GM21390 (cell line): ENCODE data around the gene PPP2R5E.

ENCODE experiments used
- ATAC-seq: cut with Tn5 transposase; IDR thresholded peaks from one replicate; pipeline ENCODE4 v1.9.1; 2021; ENCODE audit not compliant: unreplicated experiment

The PPP2R5E gene

DNA sequence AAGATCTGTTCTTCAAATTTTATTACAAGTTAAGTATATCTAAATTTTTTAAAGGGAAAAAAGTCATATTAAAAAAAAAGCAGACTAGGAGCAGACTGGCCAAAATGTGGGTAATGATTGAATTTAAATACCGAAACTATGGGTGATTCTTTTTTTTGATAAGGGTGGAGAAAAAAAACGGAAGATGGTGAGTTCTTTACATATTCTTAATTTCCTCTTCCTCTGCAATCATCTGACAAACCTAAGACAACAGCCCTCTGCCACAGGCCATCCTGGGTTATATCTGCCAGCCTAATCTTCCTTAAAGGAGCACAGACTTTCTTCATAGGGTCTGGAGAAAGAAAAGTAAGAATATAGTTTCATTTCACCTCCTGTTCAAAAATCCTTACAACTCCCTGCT lies 108.0 kb downstream of the PPP2R5E start:
- ATAC-seq: no peak

DNA sequence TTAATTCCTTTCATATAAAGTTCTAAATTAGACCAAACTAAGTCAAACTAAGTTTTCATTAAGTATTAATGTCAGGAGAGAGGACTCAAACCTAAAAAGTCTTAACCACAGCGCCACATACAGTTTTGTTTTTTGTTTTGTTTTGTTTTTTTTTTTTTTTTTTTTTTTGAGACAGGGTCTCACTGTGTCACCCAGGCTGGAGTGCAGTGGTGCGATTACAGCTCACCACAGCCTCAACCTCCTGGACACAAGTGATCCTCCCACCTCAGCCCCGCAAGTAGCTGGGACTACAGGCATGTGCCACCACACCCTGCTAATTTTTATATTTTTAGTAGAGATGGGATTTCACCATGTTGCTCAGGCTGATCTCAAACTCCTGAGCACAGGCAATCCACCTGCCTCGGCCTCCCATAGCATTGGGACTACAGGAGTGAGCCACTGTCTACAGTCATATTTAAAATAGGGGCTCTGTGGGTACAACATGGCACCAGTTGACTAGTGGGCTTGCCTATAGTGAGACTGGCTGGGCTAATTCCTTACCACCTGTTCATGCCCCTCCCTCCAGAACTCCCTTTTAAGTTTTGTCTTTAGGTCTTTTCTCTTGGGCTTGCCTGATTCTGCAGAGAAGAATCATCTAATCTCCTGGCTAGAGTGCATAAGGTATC lies 110.2 kb downstream of the PPP2R5E start:
- ATAC-seq: no peak

DNA sequence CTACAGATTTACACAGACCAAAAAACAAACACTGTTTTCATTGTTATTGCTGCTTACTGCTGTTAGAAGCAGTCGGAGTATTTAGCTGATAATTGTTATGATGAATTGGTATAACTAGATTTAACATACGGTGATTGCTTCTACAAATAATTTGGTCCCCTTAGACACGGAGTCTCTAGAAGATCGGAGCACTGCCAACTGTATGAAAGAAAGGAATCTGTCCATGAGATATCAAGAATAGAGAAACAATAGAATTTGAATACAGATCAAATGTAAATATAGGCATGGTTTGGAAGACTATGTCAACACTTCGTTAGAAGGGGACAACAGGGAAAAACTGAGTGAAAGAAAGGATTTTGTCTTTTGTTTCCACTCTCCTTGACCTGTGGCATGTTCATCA lies 110.9 kb downstream of the PPP2R5E start:
- no peak for ATAC-seq

DNA sequence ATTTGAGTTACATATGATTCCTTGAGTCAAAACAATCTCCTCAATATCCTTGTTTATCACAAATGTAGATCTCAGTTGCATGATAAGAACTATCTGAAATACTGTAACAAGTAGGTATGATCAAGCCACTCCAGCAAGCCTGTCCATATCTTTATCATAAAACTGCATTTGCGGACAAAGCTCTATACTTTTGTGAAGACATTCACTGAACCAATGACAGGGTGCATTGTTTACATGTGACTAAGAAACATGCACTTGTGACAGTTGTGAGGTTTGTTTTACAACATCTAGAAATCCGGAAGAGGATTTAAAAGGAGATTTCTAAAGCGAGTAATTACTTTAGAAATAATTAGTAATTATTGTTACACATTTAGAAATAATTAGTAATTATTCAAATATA lies 111.7 kb downstream of the PPP2R5E start:
- ATAC-seq: no peak

DNA sequence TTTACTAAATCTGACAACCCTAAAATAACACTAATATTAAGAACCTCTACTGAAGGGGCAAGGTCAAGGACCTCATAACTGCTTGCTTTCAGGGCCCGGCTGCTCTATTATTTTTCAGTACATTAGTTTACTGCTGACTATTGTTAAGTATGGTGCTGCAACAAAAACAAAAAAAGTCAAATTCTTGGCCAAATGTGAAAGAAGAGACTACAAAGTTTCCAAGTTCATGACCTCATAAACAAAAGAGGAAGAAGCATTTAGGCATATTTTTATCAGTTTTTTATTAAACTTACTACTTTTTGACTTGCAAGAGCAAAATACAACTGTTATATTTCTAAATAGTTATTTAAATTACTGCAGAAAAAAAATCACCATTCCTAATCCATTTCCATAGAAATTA lies 114.7 kb downstream of the PPP2R5E start:
- ATAC-seq: no peak

DNA sequence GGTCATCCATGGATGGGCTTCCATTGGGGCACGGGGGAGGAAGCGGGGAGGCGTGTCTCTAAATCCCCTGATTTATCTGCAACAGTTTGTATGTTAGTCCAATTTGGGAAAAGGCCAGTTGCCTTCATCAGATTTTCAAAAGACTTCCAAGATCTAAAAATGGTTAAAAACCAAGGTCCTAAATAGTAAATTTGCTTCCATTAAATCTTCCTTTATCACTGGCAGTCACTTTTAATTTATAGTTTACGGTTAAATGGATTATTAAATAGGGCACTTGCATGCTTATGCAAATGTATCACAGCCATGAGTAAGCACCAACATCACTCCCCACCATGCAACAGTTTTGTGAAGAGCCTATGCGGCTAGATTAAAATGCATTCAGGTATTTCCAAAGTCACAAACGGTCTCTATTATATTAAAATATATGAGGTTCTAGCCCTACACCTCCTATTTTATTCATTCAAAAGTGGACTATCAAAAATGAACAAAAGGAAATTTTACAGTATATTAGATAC lies 116.3 kb downstream of the PPP2R5E start:
- ATAC-seq: no peak

DNA sequence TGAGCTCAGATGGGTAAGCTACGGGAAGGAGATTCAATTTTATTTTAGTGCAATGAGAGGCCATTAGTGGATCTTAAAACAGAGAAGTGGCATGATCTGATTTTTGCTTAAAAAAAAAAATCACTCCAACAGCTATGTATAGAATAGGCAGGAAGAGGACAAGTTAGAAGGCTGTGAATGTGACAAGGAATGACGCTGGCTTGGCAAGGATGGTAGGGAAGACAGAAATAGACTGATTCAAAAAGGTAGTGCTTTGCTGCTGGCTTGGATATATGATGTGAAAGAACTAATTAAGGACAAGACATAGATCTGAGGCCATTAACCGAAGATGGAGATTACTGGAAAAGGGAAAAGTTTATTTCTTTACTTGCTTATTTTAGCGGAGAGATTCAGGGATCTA lies 119.3 kb downstream of the PPP2R5E start:
- no peak for ATAC-seq

DNA sequence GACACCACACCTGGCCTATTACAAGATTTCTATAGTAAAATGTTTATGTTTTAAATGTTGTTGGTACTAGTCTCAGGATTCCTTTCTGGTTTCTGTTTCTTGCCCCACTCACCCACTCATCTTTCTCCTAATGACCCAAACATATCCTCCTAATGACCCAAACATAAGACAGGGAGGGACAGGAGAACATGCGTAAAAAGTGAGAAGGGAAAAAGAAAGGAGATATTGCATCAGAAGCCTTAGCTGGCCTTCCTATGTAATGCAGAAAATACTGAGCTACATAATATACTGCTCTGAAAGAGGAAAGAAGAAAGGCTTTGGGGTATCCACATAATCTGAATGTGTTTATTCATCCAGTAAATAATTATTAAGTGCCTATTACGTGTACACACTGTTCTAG lies 119.8 kb downstream of the PPP2R5E start:
- no peak for ATAC-seq

DNA sequence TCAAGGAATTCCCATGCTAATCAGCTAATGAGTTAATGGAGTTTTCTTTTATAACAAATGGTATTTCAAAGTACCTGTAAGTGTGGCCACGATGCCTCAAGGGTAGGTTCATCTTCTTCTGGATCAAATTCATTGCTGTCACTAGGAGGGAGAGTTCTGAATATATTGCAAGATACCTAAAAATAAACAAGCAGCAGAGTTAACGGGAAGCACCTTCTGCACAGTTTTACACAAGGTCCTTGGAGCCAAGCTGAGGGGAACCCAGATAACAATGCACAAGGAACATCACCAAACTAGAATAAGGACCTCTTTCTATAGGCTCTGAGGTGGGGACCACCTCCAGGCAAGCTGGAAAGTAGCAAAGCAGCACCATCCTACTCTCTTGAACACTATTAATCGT lies 121.3 kb downstream of the PPP2R5E start:
- no peak for ATAC-seq

DNA sequence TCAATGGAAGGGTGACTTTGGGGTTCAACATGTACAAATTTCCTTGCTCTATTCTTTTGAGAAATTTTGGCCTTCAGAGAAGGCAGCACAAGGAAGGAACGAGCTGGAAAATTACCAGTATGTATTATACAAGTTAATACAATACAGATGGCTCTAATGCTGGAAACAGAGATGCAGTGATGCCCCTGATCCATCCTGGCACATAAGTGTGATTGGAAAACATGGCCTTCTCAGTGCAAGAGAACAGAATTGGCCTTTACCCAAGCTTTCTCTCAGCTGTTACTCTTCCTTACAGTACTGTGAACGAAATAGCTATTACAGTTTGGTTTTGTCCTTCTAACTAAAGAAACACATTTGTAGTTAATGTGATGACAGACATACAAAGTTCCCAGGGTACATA lies 122.0 kb downstream of the PPP2R5E start:
- ATAC-seq: no peak

DNA sequence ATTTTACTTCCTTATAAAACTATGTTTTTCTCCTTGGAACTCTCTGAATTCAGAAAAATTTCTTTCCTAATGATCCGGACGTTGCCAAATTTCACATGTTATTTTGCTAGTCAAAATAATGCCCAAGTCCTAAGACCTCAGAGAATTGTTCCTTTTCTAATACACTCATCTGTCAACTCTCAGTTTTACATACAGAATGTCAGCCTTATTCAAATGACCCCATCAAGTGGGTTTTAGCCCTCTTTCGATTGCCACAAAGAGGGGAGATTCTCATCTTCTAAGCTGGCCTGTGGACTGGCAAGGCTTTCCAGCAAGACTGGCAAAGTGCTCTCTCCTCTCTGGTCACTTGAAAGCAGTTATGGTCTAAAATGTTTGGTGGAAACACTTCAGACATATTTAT lies 125.2 kb downstream of the PPP2R5E start:
- no peak for ATAC-seq

DNA sequence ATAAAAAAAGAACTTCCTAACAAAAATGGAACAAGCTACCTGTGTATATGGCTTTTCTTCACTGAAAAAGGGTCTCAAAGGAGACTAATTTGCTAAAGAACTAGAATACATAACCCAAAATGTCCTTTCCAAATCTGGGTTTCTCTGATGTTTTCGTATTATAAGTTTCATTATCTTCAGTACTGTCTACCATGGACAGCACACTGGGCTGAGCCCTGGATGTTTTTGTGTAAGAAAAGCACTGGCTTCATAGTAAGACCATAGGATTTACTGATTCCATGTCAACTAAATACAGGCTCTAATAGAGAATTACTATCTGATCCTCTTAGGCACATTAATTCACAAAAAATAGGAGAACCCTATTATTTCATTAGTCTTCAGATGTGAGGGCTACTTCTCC lies 130.2 kb downstream of the PPP2R5E start:
- no peak for ATAC-seq

DNA sequence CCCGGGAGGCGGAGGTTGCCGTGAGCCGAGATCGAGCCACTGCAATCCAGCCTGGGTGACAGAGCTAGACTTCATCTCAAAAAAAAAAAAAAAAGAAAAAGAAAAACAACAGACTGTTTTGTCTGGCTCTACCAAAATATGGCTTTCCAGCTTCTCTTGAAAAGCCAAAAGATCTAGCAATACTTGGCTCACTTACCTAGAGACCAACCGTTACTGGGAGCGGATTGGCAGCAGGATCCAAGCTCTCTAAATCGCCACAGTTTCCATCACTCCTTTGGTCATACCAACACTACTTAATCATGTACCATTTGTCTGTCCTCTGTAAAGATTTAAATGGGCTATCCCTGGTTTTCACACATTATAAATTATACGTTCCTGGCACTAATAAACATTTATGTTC lies 136.8 kb downstream of the PPP2R5E start:
- no peak for ATAC-seq

DNA sequence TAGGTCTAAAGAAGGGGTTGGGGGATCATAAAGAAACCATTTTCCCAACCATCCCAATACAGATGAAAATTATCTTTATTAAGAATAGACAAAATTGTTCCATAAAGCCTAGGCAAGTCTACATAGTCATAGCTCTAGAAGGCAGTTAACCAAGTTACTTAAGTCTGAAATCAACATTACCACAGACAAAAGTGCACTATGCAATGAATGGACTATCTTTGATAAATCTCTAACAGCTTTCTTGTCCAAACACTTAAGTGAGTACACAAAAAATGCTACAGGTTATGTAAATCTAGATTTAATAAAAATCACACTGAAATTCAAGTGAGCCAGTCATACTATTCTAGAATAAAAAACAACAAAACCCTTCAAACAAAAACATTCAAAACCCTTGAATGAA lies 137.5 kb downstream of the PPP2R5E start:
- ATAC-seq: no peak

DNA sequence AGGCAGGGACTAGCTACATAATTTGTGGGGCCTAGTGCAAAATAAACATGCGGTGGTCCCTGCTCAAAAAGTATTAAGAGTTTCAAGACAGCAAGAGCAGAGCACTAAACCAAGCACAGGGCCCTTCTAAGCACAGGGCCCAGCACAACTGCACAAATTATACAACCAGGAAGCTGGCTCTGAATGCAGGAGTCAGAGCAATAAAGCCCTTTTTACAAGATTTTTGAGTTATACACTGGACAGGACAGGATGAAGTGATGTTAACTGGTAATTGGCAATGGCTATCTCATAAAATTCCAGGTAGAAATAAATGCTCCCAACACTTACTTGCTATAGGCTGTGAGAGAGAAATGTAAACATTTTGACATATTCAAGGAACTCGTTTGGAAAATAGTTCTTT lies 138.3 kb downstream of the PPP2R5E start:
- ATAC-seq: no peak

DNA sequence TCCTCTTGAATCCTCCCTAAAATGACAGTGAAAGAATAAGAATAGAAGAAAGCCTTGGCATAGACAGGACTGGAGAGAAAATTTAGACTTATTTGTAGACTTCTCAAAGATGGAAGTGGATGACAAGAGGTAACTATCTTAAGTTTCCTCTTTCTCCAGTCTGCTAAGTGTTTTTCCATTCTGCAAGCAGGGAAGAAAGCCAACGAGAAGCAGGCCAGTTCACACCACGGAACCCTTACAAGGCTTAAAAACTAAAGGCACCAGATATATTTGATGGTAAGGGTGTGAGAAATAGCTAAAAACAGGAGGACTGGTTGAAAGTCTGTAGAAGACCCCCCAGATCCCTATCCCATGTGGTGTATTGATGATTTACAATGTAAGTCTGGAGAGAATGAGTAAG lies 141.5 kb downstream of the PPP2R5E start:
- no peak for ATAC-seq

DNA sequence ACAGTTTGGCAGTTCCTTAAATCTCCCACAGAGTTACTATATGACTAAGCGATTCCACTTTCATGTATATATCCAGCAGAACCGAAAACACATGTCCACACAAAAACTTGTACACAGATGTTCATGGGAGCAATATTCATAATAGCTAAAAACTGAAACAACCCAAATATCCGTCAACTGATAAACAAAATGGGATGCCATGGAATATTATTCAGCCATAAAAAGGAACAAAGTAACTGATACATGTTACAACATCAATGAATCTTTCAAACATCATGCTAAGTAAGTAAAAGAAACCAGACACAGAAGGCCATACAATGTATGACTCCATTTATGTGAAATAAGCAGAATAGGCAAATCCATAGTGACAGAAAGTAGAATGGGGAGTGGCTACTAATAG lies 144.2 kb downstream of the PPP2R5E start:
- no peak for ATAC-seq

DNA sequence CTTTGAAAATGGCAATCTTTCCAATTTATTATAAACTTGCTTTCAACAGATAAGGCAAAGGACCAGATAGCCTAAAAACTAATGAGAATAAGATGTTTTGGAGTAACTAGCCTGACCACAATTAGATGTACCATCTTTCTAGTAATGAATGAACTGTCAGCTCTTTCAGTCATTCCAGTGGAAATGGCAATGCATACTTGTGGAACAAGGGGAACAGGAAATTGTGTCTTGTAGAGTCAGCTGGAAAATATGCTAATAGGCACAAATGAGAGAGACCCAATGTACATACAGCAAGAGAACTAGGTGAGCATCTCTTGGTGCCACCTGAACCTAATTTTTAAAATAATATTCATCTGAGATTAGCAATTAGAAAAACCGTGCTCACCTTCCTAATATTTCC lies 148.3 kb downstream of the PPP2R5E start:
- no peak for ATAC-seq

DNA sequence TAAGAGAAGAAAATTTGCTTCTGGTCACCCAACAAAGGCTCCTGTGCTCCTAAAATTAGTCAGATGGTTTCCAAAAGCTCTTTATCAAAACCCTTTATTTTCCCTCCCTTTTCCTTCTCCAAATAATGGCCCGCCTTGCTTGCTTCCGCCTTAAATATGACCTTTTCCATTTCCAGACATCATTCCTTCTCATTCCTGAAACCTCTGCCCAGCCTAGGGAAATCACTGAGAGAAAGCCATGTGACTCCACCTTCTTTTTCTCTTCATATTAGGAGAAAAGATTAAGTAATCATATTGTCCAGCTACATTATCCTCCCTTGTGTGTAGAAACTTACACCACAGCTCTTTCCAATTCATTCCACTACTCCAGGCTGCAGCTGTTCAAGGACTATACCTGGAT lies 148.7 kb downstream of the PPP2R5E start:
- no peak for ATAC-seq

DNA sequence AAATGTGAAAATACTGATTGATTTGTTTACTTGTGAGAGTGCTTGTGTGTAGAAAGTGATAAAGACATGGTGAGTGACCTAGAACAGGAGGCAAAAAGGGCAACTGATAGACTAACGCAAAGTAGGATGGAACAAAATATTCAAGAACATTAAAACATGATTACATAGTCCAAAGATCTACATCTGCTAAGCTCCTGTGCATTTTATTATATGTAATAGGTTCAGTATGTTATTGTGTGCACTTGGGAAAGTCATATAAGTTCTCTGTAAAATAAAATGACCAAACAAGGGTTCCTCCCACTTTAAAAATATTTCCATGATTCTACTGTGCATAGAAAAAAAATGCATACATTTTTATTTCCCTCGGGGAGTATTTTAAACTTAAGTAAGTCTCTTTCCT lies 150.2 kb downstream of the PPP2R5E start:
- ATAC-seq: no peak

DNA sequence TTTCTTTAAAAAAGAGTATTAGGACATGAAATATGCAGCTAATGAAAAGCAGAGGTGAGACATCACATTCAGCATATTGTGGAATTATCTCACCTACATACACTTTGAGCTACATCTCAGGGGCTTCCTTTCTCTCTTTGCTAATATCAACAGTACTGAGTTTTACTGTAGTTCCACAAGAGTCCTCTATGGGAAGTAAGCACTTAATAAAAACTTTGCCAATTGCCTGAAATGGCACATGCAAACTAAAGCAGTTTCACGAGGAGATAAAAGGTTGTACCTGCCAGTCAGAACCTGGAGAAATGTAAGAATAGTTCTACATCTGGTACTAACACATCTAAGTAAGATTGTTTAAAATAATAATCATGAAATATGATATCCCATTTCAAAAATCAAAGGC lies 150.9 kb downstream of the PPP2R5E start:
- no peak for ATAC-seq

DNA sequence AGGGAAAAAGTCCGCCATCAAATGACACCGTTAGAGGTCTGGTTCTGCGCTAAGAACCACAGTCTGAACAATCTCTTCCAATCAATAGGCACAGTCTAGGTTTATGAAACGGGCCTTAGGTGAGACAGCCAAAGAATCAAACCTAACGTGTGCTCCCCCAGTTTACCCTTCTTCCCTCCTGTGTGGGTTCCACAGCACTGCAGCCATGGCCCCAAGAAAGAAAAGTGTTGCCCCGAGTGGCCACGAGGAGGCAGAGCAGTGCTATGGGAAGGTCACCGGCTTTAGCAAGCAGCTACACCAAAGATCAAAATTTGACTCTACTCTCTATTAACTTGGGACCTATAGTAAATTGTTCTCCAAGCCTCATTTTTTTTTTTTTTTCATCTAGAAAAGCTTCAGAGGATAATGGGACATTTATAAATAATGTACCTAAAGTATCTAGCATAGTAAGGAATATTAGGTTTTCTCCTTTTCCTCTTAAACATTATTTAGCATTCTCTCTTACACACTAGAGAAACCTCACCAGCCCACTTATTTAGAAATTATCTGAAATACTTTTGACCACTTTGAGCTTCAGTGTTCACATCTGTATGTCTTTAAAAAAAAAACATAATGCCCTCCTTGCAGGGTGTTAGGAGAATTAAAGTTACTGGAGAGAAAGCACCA lies 154.3 kb downstream of the PPP2R5E start:
- peak; percentile 84 for ATAC-seq

DNA sequence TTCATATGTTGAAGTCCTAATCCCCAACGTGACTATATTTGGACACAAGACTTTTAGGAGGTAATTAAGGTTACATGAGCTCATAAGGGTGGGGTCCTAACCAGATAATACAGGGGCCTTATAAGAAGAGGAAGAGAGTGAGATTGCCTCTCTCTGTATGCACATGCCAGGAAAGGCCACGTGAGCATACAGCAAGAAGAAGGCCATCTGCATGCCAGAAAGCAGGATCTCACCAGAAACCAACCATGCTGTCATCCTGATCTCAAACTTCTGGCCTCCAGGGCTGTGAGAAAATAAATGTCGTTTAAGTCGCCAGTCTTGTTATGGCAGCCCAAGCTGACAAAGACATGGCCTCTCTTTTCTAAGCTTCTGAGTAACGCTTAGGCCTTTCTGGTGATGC lies 155.5 kb downstream of the PPP2R5E start:
- no peak for ATAC-seq
